Measurements from ENCODE around the gene PLCB4. TPM values are rescaled to one million over a fixed set of nuclear protein-coding genes. Genes with fewer than 3 reads are reported as not detected.

PLCB4 gene
- 1 to 10 TPM; 2.1 to 6.7 (median 2.2) TPM for total RNA-seq
- 1 to 10 TPM in 2 of 3 donors, under 1 TPM in 1; 0.90 to 1.6 (median 1.4) TPM for polyA plus RNA-seq
- long read RNA-seq, donor 1, partial matches to known transcripts: 0 of 2 reads
- long read RNA-seq, donor 1, other reads (novel, unspliced or antisense): 2 of 2 reads
- long read RNA-seq, donor 2, partial matches to known transcripts: 2 of 5 reads
- long read RNA-seq, donor 2, other reads (novel, unspliced or antisense): 3 of 5 reads

GRCh38 chr20:9068841-9069663 is at the start of gene PLCB4:
TSS of gene PLCB4 (plus strand) at chr20:9069087. CDS start at chr20:9307815, 238,728 bp downstream.
- no peaks in the 10 kb centered on the region for H3K9me3 ChIP-seq
- no peak for TF ChIP-seq CTCF (IDR thresholded peaks at IDR 0.05)
- peak in 3 of 4 donors; percentile 26 to 45 (median 40) for ATAC-seq
- peak; percentile 42 to 56 for DNase-seq
- intact Hi-C loops (cut with DNase I): loop anchor here in 1 of 2 donors (5.0 to 10.0 kb wide), 3 partner anchors 54 to 283 kb away; no protein-coding TSS in a partner anchor
- H3K36me3 ChIP-seq (ENCODE audit: insufficient read depth in 1 of 2, low read depth in 1 of 2): no peaks in the 10 kb centered on the region
- H3K4me1 ChIP-seq: peaks cover 3% of the 10 kb centered on the region
- peak within 1 kb of the TSS; percentile 65 for H3K27ac ChIP-seq
- WGBS, 3 donors: 1 to 3% (median 2%) methylated on average over 55 to 75 of the region's 75 CpGs
- peak within 1 kb of the TSS; percentile 80 for H3K4me3 ChIP-seq
- peaks cover 0 to 21% (median 1%) of the 10 kb centered on the region in 3 donors for H3K27me3 ChIP-seq (ENCODE audit: insufficient read depth in 3 of 3, low read length in 2 of 3)

- no peak overlapping the region for H3K27ac ChIP-seq
- H3K4me3 ChIP-seq: no peak overlapping the region
- no peak for TF ChIP-seq CTCF (IDR thresholded peaks at IDR 0.05)
- no peak for ATAC-seq
- intact Hi-C loops (cut with DNase I): loop anchor here in 1 of 2 donors (10.0 kb wide), 1 partner anchor 45 kb away; the partner anchor contains the start of gene PLCB4
- H3K9me3 ChIP-seq: no peaks in the 10 kb centered on the region
- DNase-seq: no peak
- no peaks in the 10 kb centered on the region for H3K27me3 ChIP-seq (ENCODE audit: insufficient read depth in 3 of 3, low read length in 2 of 3)
- no peaks in the 10 kb centered on the region for H3K4me1 ChIP-seq
- H3K36me3 ChIP-seq (ENCODE audit: insufficient read depth in 1 of 2, low read depth in 1 of 2): no peaks in the 10 kb centered on the region
Observed at GRCh38 chr20:9019833-9020232, 49.1 kb upstream of the PLCB4 start.

GRCh38 chr20:9021216-9021615 is 47.7 kb upstream of the PLCB4 start:
- Histone ChIP-seq H3K9me3 (no peaks in the 10 kb centered on the region), H3K4me1 (no peaks in the 10 kb centered on the region), H3K27ac (no peak overlapping the region), H3K27me3 (ENCODE audit: insufficient read depth in 3 of 3, low read length in 2 of 3) (no peaks in the 10 kb centered on the region), H3K36me3 (ENCODE audit: insufficient read depth in 1 of 2, low read depth in 1 of 2) (no peaks in the 10 kb centered on the region), H3K4me3 (no peak overlapping the region)
- ATAC-seq (no peak), DNase-seq (no peak)
- TF ChIP-seq CTCF (IDR thresholded peaks at IDR 0.05): no peak
- intact Hi-C loops (cut with DNase I): no loop called here
- WGBS, 3 donors: 36 to 55% (median 43%) methylated on average over 3 of the region's 3 CpGs

- 32 to 49% (median 44%) methylated on average over 2 of the region's 2 CpGs for WGBS, 3 donors
- no peak for TF ChIP-seq CTCF (IDR thresholded peaks at IDR 0.05)
- intact Hi-C loops (cut with DNase I): no loop called here
- no peaks in the 10 kb centered on the region for H3K27me3 ChIP-seq (ENCODE audit: insufficient read depth in 3 of 3, low read length in 2 of 3)
- no peak overlapping the region for H3K27ac ChIP-seq
- H3K9me3 ChIP-seq: no peaks in the 10 kb centered on the region
- no peaks in the 10 kb centered on the region for H3K36me3 ChIP-seq (ENCODE audit: insufficient read depth in 1 of 2, low read depth in 1 of 2)
- ATAC-seq (no peak), DNase-seq (no peak)
- H3K4me1 ChIP-seq: no peaks in the 10 kb centered on the region
- H3K4me3 ChIP-seq: no peak overlapping the region
Observed at GRCh38 chr20:9021699-9022098, 47.2 kb upstream of the PLCB4 start.

Measured in psoas muscle (tissue), 8 donors.